ENCODE data around the gene HDAC5. TPM values are rescaled to one million over a fixed set of nuclear protein-coding genes. Genes with fewer than 3 reads are reported as not detected.

HDAC5 gene
- total RNA-seq, 2 donors from 2014 or later = 71.2 to 145 TPM

GRCh38 chr17:44069974-44070454 lies 53.4 kb downstream of the HDAC5 start:
- no peaks in the 10 kb centered on the region for H3K9me3 ChIP-seq
- H3K27me3 ChIP-seq (replicated peaks; ENCODE audit: insufficient read depth) = no peaks in the 10 kb centered on the region
- peaks cover 14% of the 10 kb centered on the region for H3K4me1 ChIP-seq (replicated peaks)
- H3K27ac ChIP-seq = peak overlapping the region; percentile 85 to 89
- peak overlapping the region; percentile 52 to 75 for H3K4me3 ChIP-seq
- no peak for TF ChIP-seq POLR2AphosphoS5 (IDR thresholded peaks at IDR 0.05)
- no peak for TF ChIP-seq CTCF (IDR thresholded peaks at IDR 0.05)
- no peak for TF ChIP-seq POLR2A (IDR thresholded peaks at IDR 0.05)
- 12% methylated on average over 7 of the region's 7 CpGs for WGBS
- DNase-seq (ENCODE audit: low spot score) = no peak
- intact Hi-C loops (cut with DNase I) = loop anchor here (1.0 kb wide), 1 partner anchor 53 kb away; the partner anchor contains the start of gene HDAC5
- no peaks in the 10 kb centered on the region for H3K36me3 ChIP-seq

- H3K4me3 ChIP-seq = no peak overlapping the region
- no peak for DNase-seq (ENCODE audit: low spot score)
- no peaks in the 10 kb centered on the region for H3K27me3 ChIP-seq (replicated peaks; ENCODE audit: insufficient read depth)
- 87% methylated on average over 9 of the region's 9 CpGs for WGBS
- no peaks in the 10 kb centered on the region for H3K9me3 ChIP-seq
- peak overlapping the region in 1 of 2 donors; percentile 93 for H3K27ac ChIP-seq
- intact Hi-C loops (cut with DNase I) = no loop called here
- TF ChIP-seq POLR2AphosphoS5 (IDR thresholded peaks at IDR 0.05) (no peak), CTCF (IDR thresholded peaks at IDR 0.05) (no peak), POLR2A (IDR thresholded peaks at IDR 0.05) (no peak)
- peaks cover 14% of the 10 kb centered on the region for H3K4me1 ChIP-seq (replicated peaks)
- no peaks in the 10 kb centered on the region for H3K36me3 ChIP-seq
These were observed 55.9 kb downstream of the HDAC5 start for GRCh38 chr17:44067545-44067940.

GRCh38 chr17:44066204-44066930 lies 57.1 kb downstream of the HDAC5 start, which contains the start of gene LSM12:
Gene LSM12, minus strand, starts transcription at chr17:44066671. Its CDS starts 84 bp downstream, at chr17:44066587.
- no peaks in the 10 kb centered on the region for H3K9me3 ChIP-seq
- H3K4me3 ChIP-seq = peak within 1 kb of the TSS; percentile 66 to 74
- TF ChIP-seq CTCF (IDR thresholded peaks at IDR 0.05) (peak in 2 of 4 experiments; percentile 4 to 26), POLR2AphosphoS5 (IDR thresholded peaks at IDR 0.05) (peak; percentile 72), POLR2A (IDR thresholded peaks at IDR 0.05) (peak; percentile 79)
- WGBS = 0% methylated on average over 65 of the region's 65 CpGs
- peaks cover 8% of the 10 kb centered on the region for H3K4me1 ChIP-seq (replicated peaks)
- peak within 1 kb of the TSS; percentile 93 for H3K27ac ChIP-seq
- H3K27me3 ChIP-seq (replicated peaks; ENCODE audit: insufficient read depth) = no peaks in the 10 kb centered on the region
- intact Hi-C loops (cut with DNase I) = no loop called here
- H3K36me3 ChIP-seq = no peaks in the 10 kb centered on the region
- peak; percentile 79 for DNase-seq (ENCODE audit: low spot score)

- WGBS = 1% methylated on average over 9 of the region's 9 CpGs
- Histone ChIP-seq H3K36me3 (no peaks in the 10 kb centered on the region), H3K4me3 (peak overlapping the region; percentile 66 to 74), H3K27ac (peak overlapping the region; percentile 93), H3K4me1 (replicated peaks) (peaks cover 8% of the 10 kb centered on the region), H3K9me3 (no peaks in the 10 kb centered on the region), H3K27me3 (replicated peaks; ENCODE audit: insufficient read depth) (no peaks in the 10 kb centered on the region)
- TF ChIP-seq POLR2A (IDR thresholded peaks at IDR 0.05) = no peak
- TF ChIP-seq CTCF (IDR thresholded peaks at IDR 0.05) = no peak
- TF ChIP-seq POLR2AphosphoS5 (IDR thresholded peaks at IDR 0.05) = no peak
- DNase-seq (ENCODE audit: low spot score) = no peak
- intact Hi-C loops (cut with DNase I) = no loop called here
These were observed 57.7 kb downstream of the HDAC5 start for GRCh38 chr17:44065668-44066203.

Data from prostate gland (tissue), 2 donors.